Neural cell (in vitro differentiated cells): Measurements from ENCODE around the gene IFT52.

Experiments used
- EZH2 ChIP-seq: fragments of 200-600, 300-800 bp; shearing (Covaris generic), sonication (generic); IDR thresholded peaks from 2 replicates; pipeline ENCODE4 v1.6.1; 2014; ENCODE audit warnings: antibody characterized with exemption, low read length, borderline replicate concordance, mild to moderate bottlenecking; ENCODE audit not compliant: insufficient read depth, poor library complexity, severe bottlenecking
- TF ChIP-seq, protein P1 (sequence below): fragments of 450-650 bp; IDR thresholded peaks from 2 replicates; pipeline ENCODE4 v1.5.1; 2014; ENCODE audit warnings: antibody characterized with exemption, mild to moderate bottlenecking, moderate library complexity; ENCODE audit not compliant: poor library complexity, severe bottlenecking

DNA sequence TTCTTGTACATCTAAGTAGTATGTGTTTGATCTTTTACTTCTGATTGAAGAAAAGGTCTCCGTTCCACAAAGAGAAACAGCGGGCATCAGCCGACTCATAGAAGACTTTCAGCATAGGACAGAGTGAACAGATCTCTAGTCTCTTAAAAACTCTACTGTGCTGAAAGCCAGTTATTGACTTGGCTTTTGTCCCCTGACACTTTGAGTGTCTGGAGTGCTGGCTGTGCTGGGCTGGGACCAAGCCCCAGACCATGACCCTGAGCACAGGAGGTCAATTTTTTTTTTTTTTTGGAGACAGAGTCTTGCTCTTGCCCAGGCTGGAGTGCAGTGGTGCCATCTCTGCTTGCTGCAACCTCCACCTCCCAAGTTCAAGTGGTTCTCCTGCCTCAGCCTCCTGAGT, 104.0 kb downstream of the IFT52 start:
- TF ChIP-seq EZH2 = no peak
- TF ChIP-seq, protein P1, sequence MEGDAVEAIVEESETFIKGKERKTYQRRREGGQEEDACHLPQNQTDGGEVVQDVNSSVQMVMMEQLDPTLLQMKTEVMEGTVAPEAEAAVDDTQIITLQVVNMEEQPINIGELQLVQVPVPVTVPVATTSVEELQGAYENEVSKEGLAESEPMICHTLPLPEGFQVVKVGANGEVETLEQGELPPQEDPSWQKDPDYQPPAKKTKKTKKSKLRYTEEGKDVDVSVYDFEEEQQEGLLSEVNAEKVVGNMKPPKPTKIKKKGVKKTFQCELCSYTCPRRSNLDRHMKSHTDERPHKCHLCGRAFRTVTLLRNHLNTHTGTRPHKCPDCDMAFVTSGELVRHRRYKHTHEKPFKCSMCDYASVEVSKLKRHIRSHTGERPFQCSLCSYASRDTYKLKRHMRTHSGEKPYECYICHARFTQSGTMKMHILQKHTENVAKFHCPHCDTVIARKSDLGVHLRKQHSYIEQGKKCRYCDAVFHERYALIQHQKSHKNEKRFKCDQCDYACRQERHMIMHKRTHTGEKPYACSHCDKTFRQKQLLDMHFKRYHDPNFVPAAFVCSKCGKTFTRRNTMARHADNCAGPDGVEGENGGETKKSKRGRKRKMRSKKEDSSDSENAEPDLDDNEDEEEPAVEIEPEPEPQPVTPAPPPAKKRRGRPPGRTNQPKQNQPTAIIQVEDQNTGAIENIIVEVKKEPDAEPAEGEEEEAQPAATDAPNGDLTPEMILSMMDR = no peak
